ENCODE measurements around the gene PEX19.
"Not testable (repeated sequence)": the region's sequence is repeated elsewhere in the genome, so short reads cannot be mapped to it uniquely, and the experiment has no call there.

PEX19 gene, protein sequence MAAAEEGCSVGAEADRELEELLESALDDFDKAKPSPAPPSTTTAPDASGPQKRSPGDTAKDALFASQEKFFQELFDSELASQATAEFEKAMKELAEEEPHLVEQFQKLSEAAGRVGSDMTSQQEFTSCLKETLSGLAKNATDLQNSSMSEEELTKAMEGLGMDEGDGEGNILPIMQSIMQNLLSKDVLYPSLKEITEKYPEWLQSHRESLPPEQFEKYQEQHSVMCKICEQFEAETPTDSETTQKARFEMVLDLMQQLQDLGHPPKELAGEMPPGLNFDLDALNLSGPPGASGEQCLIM

GRCh38 chr1:160284782-160285344, at the start of gene PEX19:
TSS of gene PEX19 (minus strand) at chr1:160285133. CDS start at chr1:160285124, 9 bp downstream.
- DNase-seq (ENCODE audit: low read depth) = peak; percentile 91

DNA sequence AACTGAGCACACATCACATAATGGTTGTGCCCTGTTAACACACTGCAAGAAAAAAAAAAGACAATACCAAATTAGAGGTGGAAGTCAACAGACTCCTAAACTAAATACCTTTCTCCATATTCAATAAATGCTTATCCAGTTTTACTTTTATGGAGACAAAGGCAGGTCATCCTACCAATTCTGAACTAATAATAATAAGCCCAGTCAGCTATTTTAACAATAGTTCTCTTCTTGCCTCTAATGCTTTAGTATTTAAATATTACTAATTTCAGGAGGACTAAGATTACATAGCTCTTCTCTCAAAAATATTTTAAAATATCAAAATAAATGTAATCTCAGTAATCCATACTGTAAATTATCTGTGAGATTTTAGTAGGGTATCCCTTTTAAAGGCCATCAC, 47.6 kb upstream of the PEX19 start:
- DNase-seq (ENCODE audit: low read depth) = no peak

GRCh38 chr1:160330119-160330518, 45.2 kb upstream of the PEX19 start:
- DNase-seq (ENCODE audit: low read depth) = no peak

- no peak for DNase-seq (ENCODE audit: low read depth)
Measured at GRCh38 chr1:160328184-160328583, 43.3 kb upstream of the PEX19 start.

- DNase-seq (ENCODE audit: low read depth) = no peak
Measured at GRCh38 chr1:160326418-160326817, 41.5 kb upstream of the PEX19 start.

- no peak for DNase-seq (ENCODE audit: low read depth)
Measured at GRCh38 chr1:160325252-160325651, 40.3 kb upstream of the PEX19 start.

DNA sequence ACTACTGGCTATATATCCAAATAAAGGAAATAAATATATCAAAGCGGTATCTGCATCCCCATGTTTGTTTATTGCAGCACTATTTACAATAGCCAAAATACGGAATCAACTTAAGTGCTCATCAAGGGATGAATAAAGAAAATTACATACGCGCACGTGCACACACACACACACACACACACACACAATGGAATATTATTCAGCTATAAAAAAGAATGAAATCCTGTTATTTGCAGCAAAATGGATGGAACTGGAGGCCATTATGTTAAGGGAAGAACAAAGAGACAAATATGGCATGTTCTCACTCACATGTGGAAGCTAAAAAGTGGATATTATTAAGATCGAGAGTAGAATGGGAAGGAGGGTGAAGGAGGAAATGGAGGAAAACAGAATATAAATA, 37.9 kb upstream of the PEX19 start:
- DNase-seq (ENCODE audit: low read depth) = no peak

DNA sequence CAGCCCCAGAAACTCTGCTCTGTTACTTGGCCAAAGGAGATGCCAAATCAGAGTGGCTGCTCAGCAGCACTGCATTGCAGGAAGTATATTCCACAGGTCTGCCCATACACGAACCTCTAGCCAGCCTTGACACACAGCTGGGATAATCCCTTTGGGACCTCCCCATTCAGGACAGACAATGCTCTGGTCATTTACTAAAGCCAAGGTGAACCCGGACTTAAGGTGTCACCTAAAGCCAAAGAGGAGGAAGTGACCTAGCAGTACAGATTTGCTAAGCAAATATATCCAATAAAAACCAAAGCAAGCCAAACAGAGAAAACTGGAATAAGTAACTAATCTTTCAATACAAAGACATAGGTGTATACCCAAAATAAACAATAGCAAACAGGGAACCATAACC, 30.4 kb upstream of the PEX19 start:
- DNase-seq (ENCODE audit: low read depth) = no peak

DNA sequence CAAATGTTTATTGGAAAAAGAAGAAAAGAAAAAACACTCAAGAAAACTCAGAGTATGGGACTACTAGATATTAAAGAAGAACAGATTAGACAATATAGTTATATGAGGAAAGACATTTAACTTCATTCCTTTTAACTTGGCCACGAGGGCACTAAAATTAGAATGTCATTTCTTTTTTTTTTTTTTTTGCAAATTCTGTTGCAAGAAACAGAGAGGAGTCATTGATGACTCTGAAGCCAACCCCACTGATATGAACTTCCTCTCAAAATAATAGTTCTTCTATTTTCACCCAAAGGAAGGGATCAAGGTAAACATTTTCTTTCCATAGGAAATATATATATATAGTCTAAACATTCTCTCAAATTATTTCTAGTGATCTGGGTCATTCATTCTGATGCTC, 24.6 kb upstream of the PEX19 start:
- DNase-seq (ENCODE audit: low read depth) = no peak

DNA sequence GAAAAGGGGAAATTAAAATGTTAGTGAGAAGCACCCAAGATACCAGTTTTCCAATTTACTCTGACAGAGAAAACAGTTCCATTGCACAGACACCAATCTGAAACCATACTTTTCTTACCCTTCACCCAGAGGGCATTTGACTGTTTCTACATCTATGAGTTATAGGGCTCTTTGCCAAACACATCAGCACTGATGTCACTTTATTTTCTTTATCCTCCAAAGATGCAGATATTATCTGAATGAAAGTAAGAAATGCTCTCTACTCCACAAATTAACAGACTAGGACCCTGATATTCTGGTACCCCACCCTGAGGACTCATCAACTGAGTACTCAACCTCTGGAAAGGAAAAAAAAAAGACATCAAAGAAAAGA, 24.2 kb upstream of the PEX19 start:
- no peak for DNase-seq (ENCODE audit: low read depth)

GRCh38 chr1:160308451-160309184, 23.7 kb upstream of the PEX19 start:
- DNase-seq (ENCODE audit: low read depth) = no peak

DNA sequence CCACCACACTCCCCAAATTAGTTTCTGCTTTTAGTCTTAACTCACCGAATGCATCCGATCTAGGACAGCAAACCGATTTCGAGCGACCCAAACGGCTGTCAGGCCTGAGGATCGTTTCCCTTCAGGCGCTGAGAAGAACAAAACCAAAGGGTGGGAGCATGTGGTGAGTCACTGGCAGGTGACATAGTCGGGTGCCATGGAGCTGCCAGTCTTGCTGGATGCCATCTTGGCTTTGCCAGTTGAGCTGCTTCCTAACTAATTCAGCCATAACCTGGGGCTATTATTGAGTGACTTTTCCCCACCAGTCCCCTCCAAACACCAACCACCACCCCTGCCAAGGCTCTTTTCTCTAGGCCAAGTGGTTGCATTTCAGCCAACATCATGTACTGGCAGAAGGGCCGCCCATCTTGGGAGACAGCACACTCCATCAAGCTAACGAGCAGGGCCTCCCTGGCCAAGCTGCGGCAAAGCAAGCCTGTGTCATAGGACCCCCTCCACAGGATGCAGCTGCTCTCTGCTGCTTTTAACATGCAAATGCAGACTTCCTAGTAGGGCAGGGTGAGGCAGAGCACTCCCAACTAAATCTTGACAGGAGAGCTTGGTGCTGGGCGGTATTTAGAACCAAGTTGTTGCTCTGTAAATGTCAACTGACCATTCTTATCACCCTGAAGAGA, 22.3 kb upstream of the PEX19 start:
- DNase-seq (ENCODE audit: low read depth) = no peak

- DNase-seq (ENCODE audit: low read depth) = no peak
Measured at GRCh38 chr1:160300173-160300572, 15.2 kb upstream of the PEX19 start.

- no peak for DNase-seq (ENCODE audit: low read depth)
Measured at GRCh38 chr1:160296036-160296435, 11.1 kb upstream of the PEX19 start.

DNA sequence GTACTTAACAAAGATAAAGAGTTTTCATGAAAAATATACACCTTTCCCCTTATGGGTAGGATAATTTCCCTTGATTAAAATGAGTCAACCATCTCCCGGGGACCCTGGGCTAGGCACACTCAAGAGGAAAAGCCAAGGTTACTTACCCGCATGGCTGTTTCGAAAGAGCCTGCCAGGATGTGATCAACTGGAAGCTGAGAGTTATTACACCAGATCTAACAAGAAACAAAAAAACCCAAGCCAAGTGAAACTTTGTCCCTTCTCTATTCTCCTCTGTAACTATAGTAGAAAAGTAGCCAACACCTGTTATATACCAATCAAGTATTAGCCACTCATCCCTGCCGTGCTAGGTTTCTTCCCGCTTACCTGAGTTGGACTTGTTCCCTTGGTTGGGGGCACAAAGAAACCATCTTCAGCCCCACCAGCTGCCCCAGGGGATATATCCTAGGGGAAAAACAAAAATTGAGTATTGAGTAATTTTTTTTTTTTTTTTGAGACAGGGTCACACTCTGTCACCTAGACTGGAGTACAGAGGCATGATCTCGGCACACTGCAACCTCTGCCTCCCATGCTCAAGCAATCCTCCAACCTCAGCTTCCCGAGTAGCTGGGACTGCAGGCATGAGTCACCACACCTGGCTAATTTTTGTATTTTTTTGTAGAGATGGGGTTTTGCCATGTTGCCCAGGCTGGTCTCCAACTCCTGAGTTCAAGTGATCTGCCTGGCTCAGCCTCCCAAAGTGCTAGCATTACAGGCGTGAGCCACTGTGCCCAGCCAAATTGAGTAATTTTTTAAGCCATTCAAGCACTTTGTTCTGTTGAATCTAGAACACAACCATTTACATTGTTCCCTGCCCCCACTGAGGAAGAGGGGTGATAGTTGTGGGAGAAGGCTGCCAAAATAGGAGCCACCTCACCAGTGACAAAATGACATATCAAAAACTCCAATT, 8.4 kb upstream of the PEX19 start:
- DNase-seq (ENCODE audit: low read depth) = no peak

DNA sequence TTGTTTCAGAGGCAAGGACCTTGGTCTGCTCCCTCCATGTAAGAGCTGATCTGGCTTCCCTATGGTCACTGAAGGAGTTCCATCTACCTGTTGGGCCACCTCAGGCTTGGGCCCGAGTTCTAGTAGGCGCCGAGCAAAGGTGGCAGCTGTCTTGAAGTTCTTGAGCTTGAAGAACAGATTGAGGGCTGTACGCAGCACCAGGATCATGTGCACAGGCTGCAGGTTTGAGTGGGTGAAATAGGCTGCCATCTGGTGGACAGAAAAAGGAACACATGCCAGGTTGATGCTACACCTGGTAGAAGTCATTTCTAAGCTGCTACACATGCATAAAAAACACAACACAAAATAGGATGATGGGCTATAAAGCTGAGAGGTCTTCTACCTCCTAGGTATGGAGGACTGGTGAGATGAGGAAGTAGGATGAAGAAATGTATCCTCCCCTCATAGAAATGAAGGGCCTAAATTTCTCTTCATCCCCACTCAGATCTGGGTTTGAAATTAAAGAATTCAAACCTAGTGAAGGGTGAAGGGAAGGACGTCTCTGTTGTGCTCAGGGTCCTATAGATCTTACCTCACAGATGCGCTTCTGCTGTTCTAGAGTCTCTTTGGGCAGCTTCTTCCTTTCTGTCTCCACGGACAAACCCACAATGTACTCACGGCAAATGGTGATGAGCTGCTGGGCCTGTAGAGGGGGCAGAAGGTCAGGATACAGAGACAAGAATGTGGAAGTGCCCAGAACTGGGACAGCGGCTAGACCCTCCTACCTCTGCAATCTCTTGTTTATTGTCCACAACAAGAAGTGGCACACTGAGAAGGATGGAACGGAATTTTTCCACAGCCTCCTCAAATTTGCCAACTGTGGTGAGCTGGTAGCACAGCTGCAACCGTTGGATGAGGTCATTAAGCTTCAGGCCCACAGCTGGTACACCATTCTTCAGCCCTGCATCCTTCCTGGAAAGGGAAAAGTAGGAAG, 6.6 kb upstream of the PEX19 start:
- DNase-seq (ENCODE audit: low read depth) = peak; percentile 42

- DNase-seq (ENCODE audit: low read depth) = not testable (repeated sequence)
Measured at GRCh38 chr1:160287769-160288168, 2.8 kb upstream of the PEX19 start.

- no peak for DNase-seq (ENCODE audit: low read depth)
Measured at GRCh38 chr1:160285506-160285905, 573 bp upstream of the PEX19 start.

- peak; percentile 5 for DNase-seq (ENCODE audit: low read depth)
Measured at GRCh38 chr1:160284220-160284781, 632 bp downstream of the PEX19 start.

GRCh38 chr1:160282807-160283206, 2.1 kb downstream of the PEX19 start:
- no peak for DNase-seq (ENCODE audit: low read depth)

Measured in activated T-cell treated with anti-CD3 and anti-CD28 coated beads for 48 hours (primary cell).